HG03378 (cell line): Measurements from ENCODE around the gene HSPG2.
"Not testable (repeated sequence)": the region's sequence is repeated elsewhere in the genome, so short reads cannot be mapped to it uniquely, and the experiment has no call there.

Experiments
- ATAC-seq: cut with Tn5 transposase; IDR thresholded peaks from one replicate; pipeline ENCODE4 v1.9.1; 2021; ENCODE audit warnings: mild to moderate bottlenecking, moderate library complexity; ENCODE audit not compliant: unreplicated experiment

The HSPG2 gene

GRCh38 chr1:21830792-21831453 lies 106.2 kb downstream of the HSPG2 start:
- no peak for ATAC-seq

GRCh38 chr1:21829294-21829693 lies 107.8 kb downstream of the HSPG2 start:
- ATAC-seq: no peak

DNA sequence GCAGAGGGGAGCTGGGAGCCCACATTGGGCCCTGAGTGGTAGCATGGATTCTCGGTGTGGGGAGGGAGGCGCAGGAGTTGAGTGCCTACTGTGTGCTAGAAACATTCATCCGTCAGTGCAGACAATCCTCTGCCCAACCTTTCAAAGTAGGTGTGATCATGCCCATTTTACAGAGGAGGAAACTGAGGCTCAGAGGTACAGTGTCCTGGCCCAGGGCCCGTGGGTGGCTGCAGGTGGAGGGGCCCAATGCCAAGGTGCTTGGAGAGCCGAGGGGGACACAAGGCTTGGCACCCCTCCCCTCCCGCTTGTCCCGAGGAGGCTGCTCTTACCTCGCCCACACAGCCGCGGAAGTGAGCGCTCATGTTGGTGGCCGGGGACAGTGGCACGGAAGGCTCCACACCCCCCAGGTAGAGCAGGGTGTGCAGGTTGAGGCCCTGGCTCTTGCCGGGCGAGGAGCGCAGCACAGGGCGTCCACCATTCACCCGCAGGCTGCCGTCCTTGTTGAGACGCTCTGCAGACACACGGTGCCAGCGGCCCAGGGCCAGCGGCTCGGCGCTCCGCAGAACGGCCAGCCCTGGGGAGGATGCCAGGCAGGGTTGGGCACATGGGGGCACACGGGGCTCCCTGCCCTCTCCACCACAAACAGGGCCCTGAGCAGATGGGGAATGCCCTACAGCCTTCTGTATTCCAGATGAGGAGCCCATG lies 108.5 kb downstream of the HSPG2 start:
- no peak for ATAC-seq

GRCh38 chr1:21828075-21828474 lies 109.0 kb downstream of the HSPG2 start:
- ATAC-seq: no peak

DNA sequence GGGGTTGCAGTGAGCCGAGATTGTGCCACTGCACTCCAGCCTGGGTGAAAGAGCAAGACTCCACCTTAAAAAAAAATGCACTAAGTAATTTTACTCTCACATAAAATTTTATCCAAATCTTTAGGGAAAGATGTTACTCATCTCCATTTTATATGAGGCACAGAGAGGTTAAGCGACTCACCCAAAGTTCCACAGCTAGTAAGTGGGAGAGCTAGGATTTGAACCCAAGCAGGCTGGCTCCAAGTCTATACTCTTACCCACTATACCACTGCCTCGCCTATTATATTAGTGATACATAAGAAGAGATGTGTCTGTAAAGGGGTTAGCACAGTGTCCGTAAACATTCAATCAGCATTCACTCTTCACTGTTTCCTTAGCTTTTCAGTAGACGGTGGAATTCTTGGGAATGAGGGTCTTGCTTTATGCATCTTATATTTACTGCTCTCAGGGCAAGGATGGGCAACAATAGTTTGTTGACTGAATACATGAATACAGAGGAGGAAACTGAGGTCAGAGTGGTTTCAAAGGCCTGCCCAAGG lies 109.9 kb downstream of the HSPG2 start:
- no peak for ATAC-seq

GRCh38 chr1:21826694-21827093 lies 110.4 kb downstream of the HSPG2 start:
- not testable (repeated sequence) for ATAC-seq

DNA sequence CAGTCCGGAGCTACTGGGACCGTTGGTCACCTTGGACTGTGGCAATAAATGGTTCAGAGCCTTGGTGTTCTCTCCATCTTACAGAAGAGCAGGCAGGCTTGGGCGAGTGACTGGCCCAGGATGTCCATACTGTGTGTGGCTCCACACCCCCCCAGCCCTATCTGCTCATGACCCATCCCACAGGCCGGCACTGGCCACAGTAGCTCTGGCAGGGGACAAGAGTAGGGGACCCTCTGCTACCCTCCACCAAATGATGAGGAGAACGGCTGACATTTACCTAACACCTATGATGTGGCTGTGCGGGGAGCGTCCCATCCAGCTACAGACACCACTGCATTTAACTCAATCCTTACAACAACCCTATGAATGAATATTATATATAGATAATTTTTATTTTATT lies 111.7 kb downstream of the HSPG2 start:
- ATAC-seq: no peak

DNA sequence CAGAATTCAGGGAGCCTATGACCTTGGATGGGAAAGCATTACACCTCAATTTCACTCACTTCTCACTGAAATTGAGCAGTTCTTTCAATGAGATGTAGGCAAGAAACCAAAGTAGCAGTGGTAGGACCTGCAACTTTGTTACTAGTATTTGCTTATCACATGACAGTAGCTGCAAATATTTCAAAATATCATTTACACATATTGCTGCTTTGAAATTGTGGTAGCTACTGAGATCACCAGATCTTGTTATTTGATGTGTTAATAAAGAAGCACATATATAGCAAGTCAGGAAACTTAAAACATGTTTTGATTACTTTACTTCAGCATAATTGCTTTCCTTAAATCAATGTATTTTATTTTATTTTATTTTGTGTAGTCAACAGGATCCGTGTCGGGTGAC lies 112.2 kb downstream of the HSPG2 start:
- no peak for ATAC-seq

GRCh38 chr1:21823980-21824702 lies 113.0 kb downstream of the HSPG2 start:
- ATAC-seq: no peak

DNA sequence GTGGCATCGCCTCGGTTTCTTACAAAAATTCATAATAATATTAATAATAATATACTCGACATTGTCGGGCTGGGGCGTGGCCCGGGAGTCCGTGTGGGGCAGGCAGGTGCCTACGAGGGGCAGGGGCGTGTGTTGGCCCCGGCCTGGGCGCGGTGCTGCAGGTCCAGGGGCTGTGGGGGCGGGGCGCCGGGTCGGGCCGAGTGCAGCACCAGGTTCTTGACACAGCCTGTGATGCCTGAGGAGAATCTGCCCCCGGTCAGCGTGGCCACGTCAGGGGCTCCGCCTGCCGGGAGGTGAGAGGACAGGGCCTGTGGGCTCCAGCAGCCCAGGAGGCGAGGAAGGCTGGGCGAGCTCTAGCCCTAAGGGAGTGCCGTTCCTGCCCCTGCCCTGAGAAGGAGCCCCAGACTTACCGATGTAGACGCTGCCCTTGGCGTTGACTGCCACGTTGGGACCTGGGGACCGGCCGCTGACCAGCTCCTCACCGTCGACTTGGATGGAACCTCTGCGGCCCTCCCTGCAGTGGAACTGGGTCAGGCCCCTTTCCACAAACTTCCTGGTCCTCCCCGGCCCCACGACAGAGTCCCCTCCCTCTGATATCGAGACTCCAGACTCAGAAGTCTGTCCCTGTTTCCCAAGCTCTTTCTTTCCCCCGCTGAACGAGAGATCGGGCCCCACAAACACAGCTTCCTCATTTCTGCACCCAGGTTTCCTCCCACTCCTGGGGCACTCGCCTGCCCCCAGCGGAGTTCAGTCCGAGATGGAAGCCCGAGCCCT lies 113.7 kb downstream of the HSPG2 start:
- ATAC-seq: no peak

GRCh38 chr1:21822349-21822748 lies 114.8 kb downstream of the HSPG2 start:
- no peak for ATAC-seq

- ATAC-seq: no peak
Measured at GRCh38 chr1:21821385-21822019, 115.6 kb downstream of the HSPG2 start.

- ATAC-seq: no peak
Measured at GRCh38 chr1:21820597-21821232, 116.4 kb downstream of the HSPG2 start.

DNA sequence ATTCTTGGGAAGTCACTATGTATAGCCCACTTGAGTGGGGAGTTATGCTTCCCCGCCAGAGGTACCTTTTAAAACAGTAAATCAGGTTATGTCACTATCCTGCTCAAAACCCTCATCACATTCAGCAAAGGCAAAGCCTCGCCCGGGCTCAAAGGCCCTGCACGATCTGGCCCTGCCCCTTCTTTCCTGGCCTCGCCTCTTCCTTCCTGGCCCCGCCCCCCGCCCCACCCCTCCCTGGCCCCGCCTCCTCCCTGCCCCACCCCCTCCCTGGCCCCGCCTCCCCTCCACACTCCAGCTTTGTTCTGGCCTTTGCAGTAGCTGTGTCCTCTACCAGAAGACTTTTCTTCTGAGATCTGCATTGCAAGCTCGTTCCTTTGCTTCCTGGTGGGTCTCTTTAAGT lies 118.5 kb downstream of the HSPG2 start:
- ATAC-seq: no peak

GRCh38 chr1:21816602-21817302 lies 120.4 kb downstream of the HSPG2 start:
- no peak for ATAC-seq

DNA sequence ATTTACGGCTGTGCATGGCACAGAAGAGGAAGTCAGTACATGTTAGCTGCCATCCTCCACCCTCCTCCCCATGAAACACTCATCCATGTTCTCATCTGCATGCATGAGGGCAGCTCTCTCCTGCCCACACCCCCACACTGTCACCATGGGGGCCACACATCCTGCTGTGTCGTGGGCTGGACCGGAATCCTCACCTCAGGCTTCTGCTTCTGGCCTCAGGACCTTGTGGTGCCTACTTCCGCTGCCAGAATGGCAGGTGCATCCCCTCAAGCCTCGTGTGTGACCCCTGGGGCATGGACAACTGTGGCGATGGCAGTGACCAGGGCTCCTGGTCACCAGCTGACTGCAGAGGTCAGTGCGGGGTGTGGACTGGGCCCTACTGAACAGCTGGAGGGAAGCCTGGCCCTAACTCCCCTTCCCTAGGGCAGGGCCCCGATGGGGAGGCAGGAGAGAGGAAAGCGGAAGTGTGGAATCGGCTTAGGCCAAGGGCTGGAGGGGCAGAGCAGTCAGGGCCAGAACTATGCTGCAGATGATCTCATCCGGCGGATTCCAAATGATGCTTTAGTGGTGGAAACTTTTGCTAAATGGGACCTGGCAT lies 121.3 kb downstream of the HSPG2 start:
- ATAC-seq: no peak

DNA sequence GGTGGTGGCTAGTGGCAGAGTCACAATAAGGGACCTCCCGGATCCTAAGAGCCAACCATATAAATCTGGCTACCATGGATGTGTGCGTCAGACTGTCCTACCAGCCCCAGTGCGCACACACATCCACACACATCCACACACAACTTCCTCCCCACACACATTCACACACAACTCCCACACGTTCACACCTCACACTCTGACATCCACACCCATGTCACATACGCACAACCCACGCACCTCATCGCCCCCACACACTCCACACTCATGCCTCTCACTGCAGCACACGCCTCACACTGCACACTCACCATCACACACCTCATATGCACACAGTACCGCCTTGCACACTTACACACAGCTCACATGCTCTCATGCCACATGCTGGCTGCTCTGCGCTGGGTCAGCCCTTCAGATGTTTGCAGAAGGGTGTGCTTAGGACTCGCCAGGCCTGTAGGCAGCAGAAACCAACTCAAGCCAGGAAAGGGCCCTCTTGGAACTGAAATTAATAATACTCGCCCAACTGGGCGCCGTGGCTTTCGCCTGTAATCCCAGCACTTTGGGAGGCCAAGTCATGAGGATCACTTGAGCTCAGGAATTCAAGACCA lies 122.0 kb downstream of the HSPG2 start:
- no peak for ATAC-seq

- ATAC-seq: no peak
Measured at GRCh38 chr1:21814241-21814918, 122.7 kb downstream of the HSPG2 start.
